AG09319 (cell line): ENCODE results near the gene MGP.

Source experiments
- DNase-seq: peaks from one replicate; pipeline ENCODE4 v3.0.0-alpha.2; 2010; ENCODE audit warnings: low read depth; ENCODE audit errors: extremely low read depth
- CTCF ChIP-seq: IDR thresholded peaks from 2 replicates; pipeline ENCODE4 v1.5.1; 2011; ENCODE audit warnings: low read depth, mild to moderate bottlenecking, inconsistent platforms, low read length, moderate library complexity

Gene MGP

GRCh38 chr12:14885718-14886221 lies at the start of gene MGP:
Gene MGP, minus strand, starts transcription at chr12:14885854. Its CDS starts 63 bp downstream, at chr12:14885791.
- no peak for TF ChIP-seq CTCF
- DNase-seq: peak; percentile 34

GRCh38 chr12:14935031-14935430 lies 49.4 kb upstream of the MGP start:
- TF ChIP-seq CTCF: no peak
- no peak for DNase-seq

- no peak for DNase-seq
- TF ChIP-seq CTCF: no peak
These were observed 48.9 kb upstream of the MGP start for GRCh38 chr12:14934511-14934910.

GRCh38 chr12:14931791-14932560 lies 46.3 kb upstream of the MGP start:
- no peak for TF ChIP-seq CTCF
- DNase-seq: no peak

GRCh38 chr12:14931359-14931758 lies 45.7 kb upstream of the MGP start:
- DNase-seq: peak; percentile 7
- no peak for TF ChIP-seq CTCF

- no peak for DNase-seq
- no peak for TF ChIP-seq CTCF
These were observed 44.6 kb upstream of the MGP start for GRCh38 chr12:14930299-14930698.

GRCh38 chr12:14928931-14929330 lies 43.3 kb upstream of the MGP start:
- TF ChIP-seq CTCF: no peak
- DNase-seq: no peak
